HEK293 (cell line): ENCODE data around the gene NMNAT2.

Source experiments
- CTCF ChIA-PET: fragments of 350-600 bp; formaldehyde crosslinking; extraction: SDS; loops from one replicate; lab custom pipeline; 2021; ENCODE audit warnings: antibody characterized with exemption; lab: Yijun Ruan, JAX
- POLR2A ChIA-PET: fragments of 300-600 bp; formaldehyde crosslinking; extraction: SDS; loops from one replicate; lab custom pipeline; 2020; ENCODE audit warnings: antibody characterized with exemption, inconsistent platforms; lab: Yijun Ruan, JAX
- H3K27ac ChIP-seq: fragments of 200-500 bp; sonication (Bioruptor generic); 2 replicates; pipeline ENCODE4 v1.5.1; 2014; ENCODE audit warnings: low read depth, low read length, control low read depth, inconsistent platforms; ENCODE audit errors: extremely low read depth
- H3K36me3 ChIP-seq, 2 experiments: fragments of 200-500 bp in 1 of 2; sonication (Bioruptor generic) in 1 of 2; 1 replicate in 1 of 2; 2 replicates in 1 of 2; pipeline ENCODE4 v1.5.1; 2014 to 2017; ENCODE audit warnings: inconsistent platforms in 2 of 2, low read length in 2 of 2; ENCODE audit not compliant: control insufficient read depth in 2 of 2, insufficient read depth in 1 of 2
- H3K4me1 ChIP-seq: fragments of 200-500 bp; sonication (Bioruptor generic); 2 replicates; pipeline ENCODE4 v1.5.1; 2014; ENCODE audit warnings: mild to moderate bottlenecking, low read length, inconsistent platforms; ENCODE audit not compliant: control insufficient read depth, insufficient read depth
- H3K4me3 ChIP-seq: 2 replicates; pipeline ENCODE4 v1.5.1; 2011; ENCODE audit warnings: low read depth, mild to moderate bottlenecking, control low read depth, low read length, moderate library complexity
- H3K9me3 ChIP-seq: fragments of 200-500 bp; sonication (Bioruptor generic); 2 replicates; pipeline ENCODE4 v1.5.1; 2014; ENCODE audit warnings: low read depth, low read length, inconsistent platforms; ENCODE audit not compliant: control insufficient read depth, insufficient read depth
- KLF16 ChIP-seq: fragments of 450-650 bp; formaldehyde crosslinking; IDR thresholded peaks from 2 replicates; pipeline ENCODE4 v1.5.1; 2017; ENCODE audit warnings: missing biosample characterization, missing genetic modification characterization
- PRDM6 ChIP-seq: fragments of 450-650 bp; formaldehyde crosslinking; IDR thresholded peaks from 2 replicates; pipeline ENCODE4 v1.5.1; 2017; ENCODE audit warnings: missing biosample characterization, missing genetic modification characterization
- RBAK ChIP-seq: fragments of 450-650 bp; formaldehyde crosslinking; IDR thresholded peaks from 2 replicates; pipeline ENCODE4 v1.5.1; 2016; ENCODE audit warnings: missing biosample characterization, missing genetic modification characterization
- REPIN1 ChIP-seq: fragments of 450-650 bp; formaldehyde crosslinking; IDR thresholded peaks from 2 replicates; pipeline ENCODE4 v1.5.1; 2017; ENCODE audit warnings: missing biosample characterization, missing genetic modification characterization, low read depth
- TRIM28 ChIP-seq: IDR thresholded peaks from 2 replicates; pipeline ENCODE4 v1.6.1; 2011; ENCODE audit warnings: low read length, control low read depth, borderline replicate concordance
- YY2 ChIP-seq: fragments of 450-650 bp; formaldehyde crosslinking; IDR thresholded peaks from 2 replicates; pipeline ENCODE4 v1.5.1; 2016; ENCODE audit warnings: missing biosample characterization, missing genetic modification characterization
- ZBTB17 ChIP-seq: fragments of 450-650 bp; formaldehyde crosslinking; IDR thresholded peaks from 2 replicates; pipeline ENCODE4 v1.5.1; 2016; ENCODE audit warnings: missing biosample characterization, missing genetic modification characterization
- ZNF174 ChIP-seq: fragments of 450-650 bp; formaldehyde crosslinking; IDR thresholded peaks from 2 replicates; pipeline ENCODE4 v1.5.0; 2017; ENCODE audit warnings: missing biosample characterization, mild to moderate bottlenecking, missing genetic modification characterization
- ZNF221 ChIP-seq: fragments of 450-650 bp; formaldehyde crosslinking; IDR thresholded peaks from 2 replicates; pipeline ENCODE4 v1.5.1; 2017; ENCODE audit warnings: missing biosample characterization, missing genetic modification characterization, borderline replicate concordance
- ZNF302 ChIP-seq: fragments of 450-650 bp; formaldehyde crosslinking; IDR thresholded peaks from 2 replicates; pipeline ENCODE4 v1.5.1; 2016; ENCODE audit warnings: missing biosample characterization, missing genetic modification characterization, low read depth
- ZNF341 ChIP-seq: fragments of 450-650 bp; formaldehyde crosslinking; IDR thresholded peaks from 2 replicates; pipeline ENCODE4; 2016; ENCODE audit warnings: low read depth, missing biosample characterization, missing genetic modification characterization
- ZNF350 ChIP-seq: fragments of 450-650 bp; formaldehyde crosslinking; IDR thresholded peaks from 2 replicates; pipeline ENCODE4 v1.5.0; 2017; ENCODE audit warnings: missing biosample characterization, mild to moderate bottlenecking, missing genetic modification characterization
- ZNF473 ChIP-seq: fragments of 450-650 bp; formaldehyde crosslinking; IDR thresholded peaks from 2 replicates; pipeline ENCODE4 v1.5.1; 2017; ENCODE audit warnings: missing biosample characterization, missing genetic modification characterization
- ZNF530 ChIP-seq: fragments of 450-650 bp; formaldehyde crosslinking; IDR thresholded peaks from 2 replicates; pipeline ENCODE4 v1.5.1; 2016; ENCODE audit warnings: low read depth, missing biosample characterization, missing genetic modification characterization
- ZNF600 ChIP-seq: fragments of 450-650 bp; formaldehyde crosslinking; IDR thresholded peaks from 2 replicates; pipeline ENCODE4 v1.5.1; 2016; ENCODE audit warnings: missing biosample characterization, missing genetic modification characterization
- ZNF621 ChIP-seq: fragments of 450-650 bp; formaldehyde crosslinking; IDR thresholded peaks from 2 replicates; pipeline ENCODE4 v1.5.1; 2017; ENCODE audit warnings: missing biosample characterization, missing genetic modification characterization
- ZNF623 ChIP-seq: fragments of 450-650 bp; formaldehyde crosslinking; IDR thresholded peaks from 2 replicates; pipeline ENCODE4 v1.5.1; 2016; ENCODE audit warnings: missing biosample characterization, missing genetic modification characterization
- ZNF670 ChIP-seq: fragments of 450-650 bp; formaldehyde crosslinking; IDR thresholded peaks from 2 replicates; pipeline ENCODE4 v1.5.1; 2016; ENCODE audit warnings: missing biosample characterization, missing genetic modification characterization, low read depth
- ZNF704 ChIP-seq: fragments of 450-650 bp; formaldehyde crosslinking; IDR thresholded peaks from 2 replicates; pipeline ENCODE4 v1.5.1; 2016; ENCODE audit warnings: missing biosample characterization, missing genetic modification characterization
- ZNF76 ChIP-seq: fragments of 450-650 bp; formaldehyde crosslinking; IDR thresholded peaks from 2 replicates; pipeline ENCODE4; 2016; ENCODE audit warnings: low read depth, missing biosample characterization, missing genetic modification characterization, borderline replicate concordance
- ZNF777 ChIP-seq: fragments of 450-650 bp; formaldehyde crosslinking; IDR thresholded peaks from 2 replicates; pipeline ENCODE4 v1.5.1; 2017; ENCODE audit warnings: missing biosample characterization, missing genetic modification characterization, borderline replicate concordance
- ZNF830 ChIP-seq: fragments of 450-650 bp; IDR thresholded peaks from 2 replicates; pipeline ENCODE4 v1.5.0; 2018; ENCODE audit warnings: missing biosample characterization, missing genetic modification characterization, low read depth, mild to moderate bottlenecking, moderate library complexity
- ZNF843 ChIP-seq: fragments of 450-650 bp; formaldehyde crosslinking; IDR thresholded peaks from 2 replicates; pipeline ENCODE4 v1.5.1; 2016; ENCODE audit warnings: missing biosample characterization, missing genetic modification characterization
- ZSCAN16 ChIP-seq: fragments of 450-650 bp; formaldehyde crosslinking; IDR thresholded peaks from 2 replicates; pipeline ENCODE4 v1.5.1; 2016; ENCODE audit warnings: missing biosample characterization, missing genetic modification characterization
- ZSCAN30 ChIP-seq: fragments of 450-650 bp; IDR thresholded peaks from 2 replicates; pipeline ENCODE4 v1.5.1; 2018; ENCODE audit warnings: missing biosample characterization, mild to moderate bottlenecking, missing genetic modification characterization, moderate library complexity
- TF ChIP-seq, protein P1 (sequence below): IDR thresholded peaks from 2 replicates; pipeline ENCODE4 v1.6.1; 2011; ENCODE audit warnings: mild to moderate bottlenecking, low read depth, low read length, borderline replicate concordance
- TF ChIP-seq, protein P2 (sequence below): fragments of 450-650 bp; formaldehyde crosslinking; IDR thresholded peaks from 2 replicates; pipeline ENCODE4 v1.5.1; 2016; ENCODE audit warnings: missing biosample characterization, missing genetic modification characterization, borderline replicate concordance

NMNAT2 gene

GRCh38 chr1:183356534-183357182, 61.5 kb downstream of the NMNAT2 start:
- no peak overlapping the region for H3K27ac ChIP-seq

GRCh38 chr1:183355797-183356196, 62.4 kb downstream of the NMNAT2 start:
- Histone ChIP-seq H3K27ac (no peak overlapping the region), H3K9me3 (no peaks in the 10 kb centered on the region), H3K36me3 (no peaks in the 10 kb centered on the region), H3K4me1 (no peaks in the 10 kb centered on the region), H3K4me3 (no peak overlapping the region)
- POLR2A ChIA-PET: no interaction called here
- CTCF ChIA-PET: interaction anchor here (0.6 kb wide), 1 partner anchor 1324 kb away, joined by 3 read pairs; no protein-coding TSS in a partner anchor
- TF ChIP-seq TRIM28 (no peak), ZNF473 (tag by site-specific recombination) (no peak), RBAK (tag by site-specific recombination) (no peak), ZNF704 (tag by site-specific recombination) (no peak), ZNF670 (no peak), ZNF302 (tag by site-specific recombination) (no peak), ZNF341 (no peak), ZNF621 (tag by site-specific recombination) (no peak), KLF16 (tag by site-specific recombination) (no peak)

More at GRCh38 chr1:183356534-183357182, 61.5 kb downstream of the NMNAT2 start:
- H3K4me3 ChIP-seq: no peak overlapping the region
- CTCF ChIA-PET: no interaction called here
- H3K9me3 ChIP-seq: no peaks in the 10 kb centered on the region
- POLR2A ChIA-PET: no interaction called here
- H3K4me1 ChIP-seq: no peaks in the 10 kb centered on the region
- H3K36me3 ChIP-seq: no peaks in the 10 kb centered on the region
- no peak for TF ChIP-seq ZNF843 (tag by site-specific recombination)
- no peak for TF ChIP-seq ZNF174 (tag by site-specific recombination)
- no peak for TF ChIP-seq ZNF830 (tag by site-specific recombination)
- no peak for TF ChIP-seq ZNF530 (tag by site-specific recombination)
- TF ChIP-seq ZNF777 (tag by site-specific recombination): no peak
- TF ChIP-seq ZNF623: no peak
- TF ChIP-seq, protein P1, sequence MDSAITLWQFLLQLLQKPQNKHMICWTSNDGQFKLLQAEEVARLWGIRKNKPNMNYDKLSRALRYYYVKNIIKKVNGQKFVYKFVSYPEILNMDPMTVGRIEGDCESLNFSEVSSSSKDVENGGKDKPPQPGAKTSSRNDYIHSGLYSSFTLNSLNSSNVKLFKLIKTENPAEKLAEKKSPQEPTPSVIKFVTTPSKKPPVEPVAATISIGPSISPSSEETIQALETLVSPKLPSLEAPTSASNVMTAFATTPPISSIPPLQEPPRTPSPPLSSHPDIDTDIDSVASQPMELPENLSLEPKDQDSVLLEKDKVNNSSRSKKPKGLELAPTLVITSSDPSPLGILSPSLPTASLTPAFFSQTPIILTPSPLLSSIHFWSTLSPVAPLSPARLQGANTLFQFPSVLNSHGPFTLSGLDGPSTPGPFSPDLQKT: no peak
- no peak for TF ChIP-seq ZNF221 (tag by site-specific recombination)
- TF ChIP-seq ZNF350 (tag by site-specific recombination): no peak
- no peak for TF ChIP-seq ZNF76 (tag by site-specific recombination)
- no peak for TF ChIP-seq ZSCAN16 (tag by site-specific recombination)
- no peak for TF ChIP-seq PRDM6 (tag by site-specific recombination)
- TF ChIP-seq, protein P2, sequence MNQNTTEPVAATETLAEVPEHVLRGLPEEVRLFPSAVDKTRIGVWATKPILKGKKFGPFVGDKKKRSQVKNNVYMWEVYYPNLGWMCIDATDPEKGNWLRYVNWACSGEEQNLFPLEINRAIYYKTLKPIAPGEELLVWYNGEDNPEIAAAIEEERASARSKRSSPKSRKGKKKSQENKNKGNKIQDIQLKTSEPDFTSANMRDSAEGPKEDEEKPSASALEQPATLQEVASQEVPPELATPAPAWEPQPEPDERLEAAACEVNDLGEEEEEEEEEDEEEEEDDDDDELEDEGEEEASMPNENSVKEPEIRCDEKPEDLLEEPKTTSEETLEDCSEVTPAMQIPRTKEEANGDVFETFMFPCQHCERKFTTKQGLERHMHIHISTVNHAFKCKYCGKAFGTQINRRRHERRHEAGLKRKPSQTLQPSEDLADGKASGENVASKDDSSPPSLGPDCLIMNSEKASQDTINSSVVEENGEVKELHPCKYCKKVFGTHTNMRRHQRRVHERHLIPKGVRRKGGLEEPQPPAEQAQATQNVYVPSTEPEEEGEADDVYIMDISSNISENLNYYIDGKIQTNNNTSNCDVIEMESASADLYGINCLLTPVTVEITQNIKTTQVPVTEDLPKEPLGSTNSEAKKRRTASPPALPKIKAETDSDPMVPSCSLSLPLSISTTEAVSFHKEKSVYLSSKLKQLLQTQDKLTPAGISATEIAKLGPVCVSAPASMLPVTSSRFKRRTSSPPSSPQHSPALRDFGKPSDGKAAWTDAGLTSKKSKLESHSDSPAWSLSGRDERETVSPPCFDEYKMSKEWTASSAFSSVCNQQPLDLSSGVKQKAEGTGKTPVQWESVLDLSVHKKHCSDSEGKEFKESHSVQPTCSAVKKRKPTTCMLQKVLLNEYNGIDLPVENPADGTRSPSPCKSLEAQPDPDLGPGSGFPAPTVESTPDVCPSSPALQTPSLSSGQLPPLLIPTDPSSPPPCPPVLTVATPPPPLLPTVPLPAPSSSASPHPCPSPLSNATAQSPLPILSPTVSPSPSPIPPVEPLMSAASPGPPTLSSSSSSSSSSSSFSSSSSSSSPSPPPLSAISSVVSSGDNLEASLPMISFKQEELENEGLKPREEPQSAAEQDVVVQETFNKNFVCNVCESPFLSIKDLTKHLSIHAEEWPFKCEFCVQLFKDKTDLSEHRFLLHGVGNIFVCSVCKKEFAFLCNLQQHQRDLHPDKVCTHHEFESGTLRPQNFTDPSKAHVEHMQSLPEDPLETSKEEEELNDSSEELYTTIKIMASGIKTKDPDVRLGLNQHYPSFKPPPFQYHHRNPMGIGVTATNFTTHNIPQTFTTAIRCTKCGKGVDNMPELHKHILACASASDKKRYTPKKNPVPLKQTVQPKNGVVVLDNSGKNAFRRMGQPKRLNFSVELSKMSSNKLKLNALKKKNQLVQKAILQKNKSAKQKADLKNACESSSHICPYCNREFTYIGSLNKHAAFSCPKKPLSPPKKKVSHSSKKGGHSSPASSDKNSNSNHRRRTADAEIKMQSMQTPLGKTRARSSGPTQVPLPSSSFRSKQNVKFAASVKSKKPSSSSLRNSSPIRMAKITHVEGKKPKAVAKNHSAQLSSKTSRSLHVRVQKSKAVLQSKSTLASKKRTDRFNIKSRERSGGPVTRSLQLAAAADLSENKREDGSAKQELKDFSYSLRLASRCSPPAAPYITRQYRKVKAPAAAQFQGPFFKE (tag by site-specific recombination): no peak
- TF ChIP-seq YY2 (tag by site-specific recombination): no peak
- TF ChIP-seq REPIN1 (tag by site-specific recombination): no peak
- no peak for TF ChIP-seq ZSCAN30 (tag by site-specific recombination)
- no peak for TF ChIP-seq ZBTB17 (tag by site-specific recombination)
- no peak for TF ChIP-seq ZNF600 (tag by site-specific recombination)
